DND-41 (cell line): ENCODE data around the gene ADAM33.

Experiments
- CTCF ChIP-seq: IDR thresholded peaks from 2 replicates; pipeline ENCODE4 v1.5.1; 2012; ENCODE audit warnings: borderline replicate concordance, low read length, moderate library complexity, mild to moderate bottlenecking; ENCODE audit not compliant: poor library complexity, severe bottlenecking; ENCODE audit errors: extremely low read depth
- EZH2 ChIP-seq: IDR thresholded peaks from 3 replicates; pipeline ENCODE4 v1.6.1; 2012; ENCODE audit warnings: borderline replicate concordance, low read depth, mild to moderate bottlenecking, moderate library complexity, low read length, inconsistent platforms; ENCODE audit not compliant: severe bottlenecking

GRCh38 chr20:3674995-3675900 is 6.6 kb downstream of the ADAM33 start:
- TF ChIP-seq EZH2 = no peak
- TF ChIP-seq CTCF = peak; percentile 7
